Measurements from ENCODE around the gene MACROD1. TPM values are rescaled to one million over a fixed set of nuclear protein-coding genes. Genes with fewer than 3 reads are reported as not detected.
A peak's percentile ranks its signal among the peaks of the same experiment; 100 is the strongest.

The MACROD1 gene
- total and polyA plus RNA-seq, 2 of the 13 experiments (the other 11 are each of a cell fraction or from before 2014, with no cell fraction given) = 23.1 to 34.5 TPM

GRCh38 chr11:64152841-64153691 lies 12.8 kb downstream of the MACROD1 start (continued):
- TF ChIP-seq HDAC1 (CRISPR knock-in tag; IDR thresholded peaks at IDR 0.05) (no peak), ZNF781 (CRISPR knock-in tag; IDR thresholded peaks at IDR 0.05; ENCODE audit: borderline replicate concordance, not compliant biosample characterization) (no peak), ZBTB1 (CRISPR knock-in tag; IDR thresholded peaks at IDR 0.05; ENCODE audit: borderline replicate concordance) (no peak), HNRNPLL (IDR thresholded peaks at IDR 0.05; ENCODE audit: low read depth, low read length, poor library complexity, severe bottlenecking) (peak; percentile 30), ZBTB7B (CRISPR knock-in tag; IDR thresholded peaks at IDR 0.05) (0 out of 2 replicates have a peak, but pooled peaks have one; percentile 33), GTF3A (CRISPR knock-in tag; conservative IDR thresholded peaks at IDR 0.05) (no peak), YEATS4 (CRISPR knock-in tag; IDR thresholded peaks at IDR 0.05; ENCODE audit: borderline replicate concordance) (no peak), ZNF136 (CRISPR knock-in tag; IDR thresholded peaks at IDR 0.05; ENCODE audit: low read depth) (no peak), PATZ1 (CRISPR knock-in tag; IDR thresholded peaks at IDR 0.05) (peak; percentile 46; the same call in 1 of the 2 replicates), CCDC6 (CRISPR knock-in tag; IDR thresholded peaks at IDR 0.05) (no peak), MATR3 (CRISPR knock-in tag; IDR thresholded peaks at IDR 0.05) (no peak), ZMYM2 (CRISPR knock-in tag; IDR thresholded peaks at IDR 0.05) (no peak), SMARCE1 (IDR thresholded peaks at IDR 0.05; ENCODE audit: borderline replicate concordance) (no peak), ZBED4 (CRISPR knock-in tag; IDR thresholded peaks at IDR 0.05; ENCODE audit: borderline replicate concordance) (0 out of 2 replicates have a peak, but pooled peaks have one; percentile 29), REPIN1 (CRISPR knock-in tag; IDR thresholded peaks at IDR 0.05; ENCODE audit: borderline replicate concordance, low read depth) (no peak), ZMYM3 (CRISPR knock-in tag; IDR thresholded peaks at IDR 0.05) (0 out of 2 replicates have a peak, but pooled peaks have one; percentile 37), SMARCC2 (IDR thresholded peaks at IDR 0.05) (no peak), DPF2 (CRISPR knock-in tag; IDR thresholded peaks at IDR 0.05; ENCODE audit: borderline replicate concordance, low read depth) (no peak), NR2F6 (IDR thresholded peaks at IDR 0.05) (no peak), NR2F6 (CRISPR knock-in tag; IDR thresholded peaks at IDR 0.05) (no peak), KDM5B (CRISPR knock-in tag; IDR thresholded peaks at IDR 0.05; ENCODE audit: borderline replicate concordance) (no peak), ZNF224 (CRISPR knock-in tag; IDR thresholded peaks at IDR 0.05) (no peak), KMT2B (CRISPR knock-in tag; IDR thresholded peaks at IDR 0.05) (no peak), CHCHD3 (CRISPR knock-in tag; IDR thresholded peaks at IDR 0.05) (no peak), ZNF878 (CRISPR knock-in tag; IDR thresholded peaks at IDR 0.05) (no peak), REXO4 (CRISPR knock-in tag; IDR thresholded peaks at IDR 0.05; ENCODE audit: borderline replicate concordance) (no peak)

Measured in HepG2 (cell line).